Motor neuron (in vitro differentiated cells): ENCODE measurements around the gene GMFB. TPM values are rescaled to one million over a fixed set of nuclear protein-coding genes. Genes with fewer than 3 reads are reported as not detected.

ENCODE experiments used
- ATAC-seq, 8 experiments: fragments of 200-7000 bp; cut with Tn5 transposase; replicated peaks in 6 of 8; 2 replicates each; pipeline ENCODE4 v1.8.0; 2021; ENCODE audit warnings: mild to moderate bottlenecking in 8 of 8, moderate library complexity in 8 of 8
- H3K27ac ChIP-seq, 2 donors: fragments of 250-450 bp; sonication (Bioruptor Pico); 2 replicates each; pipeline ENCODE4 v1.9.0; 2021; ENCODE audit warnings: antibody characterized with exemption in 2 of 2, mild to moderate bottlenecking in 2 of 2, moderate library complexity in 1 of 2
- H3K4me1 ChIP-seq, 2 donors: fragments of 250-450 bp; sonication (Bioruptor Pico); replicated peaks in 1 of 2; 2 replicates each; pipeline ENCODE4 v1.6.1; 2021; ENCODE audit warnings: antibody characterized with exemption in 2 of 2, mild to moderate bottlenecking in 2 of 2, moderate library complexity in 1 of 2
- H3K4me3 ChIP-seq, 5 donors: fragments of 250-450 bp; sonication (Bioruptor Pico); 2 replicates each; pipeline ENCODE4 v1.9.0; 2021; ENCODE audit warnings: antibody characterized with exemption in 5 of 5, mild to moderate bottlenecking in 5 of 5, moderate library complexity in 4 of 5
- WGBS, 10 experiments: fragments of 450-650 bp; shearing (Covaris generic); methylation state at CpG; one replicate each; pipeline ENCODE4 v1.0.0; 2022; 5-methylcytosine and 5-hydroxymethylcytosine counted together
- in situ Hi-C, 9 experiments: fragments of 400-800 bp; cut with MboI; loops; one replicate each; pipeline ENCODE4 v1.15.0; 2021; ENCODE audit warnings: low sequenced_read_pairs in 9 of 9, low pct_unique_long_range_greater_than_20kb in 2 of 9; ENCODE audit not compliant: unreplicated experiment in 9 of 9
- total RNA-seq, 8 experiments: library from RNA; unstranded; fragments of 300-600 nt; gene quantifications; 2 replicates each; pipeline versions ENCODE4 v1.2.3 to v1.2.4, GENCODE V29; 2022

GMFB gene
- total RNA-seq, 8 experiments from 2014 or later, result 42.3 to 77.8 (median 50.4) TPM

- no peak for ATAC-seq
- H3K27ac ChIP-seq, result no peak overlapping the region
- WGBS, 10 experiments, result 23 to 100% (median 77%) methylated on average over 1 to 2 of the region's 2 CpGs; no CpG with 5 or more reads in 1 of the 10 experiments
- in situ Hi-C loops, result no loop called here
- H3K4me3 ChIP-seq, result no peak overlapping the region
- no peaks in the 10 kb centered on the region for H3K4me1 ChIP-seq
Observed at GRCh38 chr14:54428527-54428926, 60.3 kb downstream of the GMFB start.

- no peak for ATAC-seq
- 60 to 90% (median 68%) methylated on average over 1 to 3 of the region's 3 CpGs; no CpG with 5 or more reads in 3 of the 10 experiments for WGBS, 10 experiments
- H3K4me1 ChIP-seq, result no peaks in the 10 kb centered on the region
- H3K4me3 ChIP-seq, result no peak overlapping the region
- in situ Hi-C loops, result no loop called here
- H3K27ac ChIP-seq, result no peak overlapping the region
Observed at GRCh38 chr14:54427871-54428270, 60.9 kb downstream of the GMFB start.

- H3K27ac ChIP-seq, result no peak overlapping the region
- WGBS, 10 experiments, result 78 to 100% (median 92%) methylated on average over 1 to 3 of the region's 3 CpGs; no CpG with 5 or more reads in 1 of the 10 experiments
Observed at GRCh38 chr14:54425537-54426274, 63.1 kb downstream of the GMFB start.

GRCh38 chr14:54425068-54425467, 63.7 kb downstream of the GMFB start:
- no peak overlapping the region for H3K4me3 ChIP-seq
- 63 to 100% (median 83%) methylated on average over 1 to 2 of the region's 2 CpGs; no CpG with 5 or more reads in 1 of the 10 experiments for WGBS, 10 experiments
- H3K27ac ChIP-seq, result no peak overlapping the region
- H3K4me1 ChIP-seq, result no peaks in the 10 kb centered on the region
- no peak for ATAC-seq
- in situ Hi-C loops, result no loop called here

More at GRCh38 chr14:54425537-54426274, 63.1 kb downstream of the GMFB start:
- in situ Hi-C loops, result no loop called here
- no peak overlapping the region for H3K4me3 ChIP-seq
- H3K4me1 ChIP-seq, result no peaks in the 10 kb centered on the region
- no peak for ATAC-seq

Other genes with a start within 250 kb of the GMFB start
- gene CDKN3, start 92.0 kb downstream of the GMFB start, total RNA-seq, result 10 to 100 TPM in 4 of 8 experiments, 1 to 10 TPM in 4; 2.8 to 74.4 (median 7.9) TPM
- 100 to 1,000 TPM in 3 of 8 experiments, 10 to 100 TPM in 5; 47.7 to 243 (median 78.3) TPM for gene CNIH1, start 47.6 kb downstream of the GMFB start, total RNA-seq
- gene CGRRF1, start 20.9 kb upstream of the GMFB start, total RNA-seq, result 10 to 100 TPM in 6 of 8 experiments, 1 to 10 TPM in 2; 8.5 to 21.1 (median 12.0) TPM
- 10 to 100 TPM in 4 of 8 experiments, 1 to 10 TPM in 4; 2.1 to 38.6 (median 9.9) TPM for gene SAMD4A, start 78.1 kb upstream of the GMFB start, total RNA-seq